Pancreas (tissue), 10 donors: ENCODE measurements around the gene HEPACAM. TPM values are rescaled to one million over a fixed set of nuclear protein-coding genes. Genes with fewer than 3 reads are reported as not detected.

Experiments
- ATAC-seq, 4 donors: fragments of 200-7000 bp; cut with Tn5 transposase; one replicate each; pipeline versions ENCODE4 v1.8.0 to v1.9.1; 2020; ENCODE audit warnings: mild to moderate bottlenecking in 4 of 4, moderate library complexity in 4 of 4
- DNase-seq, 6 donors: peaks; one replicate each; pipeline ENCODE4 v3.0.0-alpha.2; 2020
- FAIRE-seq: peaks from 2 replicates; lab custom pipeline; 2012; peaks lifted over from hg19 to GRCh38; lab: Jason Lieb, UNC
- H3K27ac ChIP-seq, 4 donors: fragments of 200-600 bp; sonication (generic); 1 replicate in 3 of 4; 2 replicates in 1 of 4; pipeline versions ENCODE4 v1.5.0 to v1.8.0; 2020
- H3K27me3 ChIP-seq, 4 donors: fragments of 200-600 bp; one replicate each; pipeline ENCODE4 v1.8.0; 2021
- H3K36me3 ChIP-seq, 3 donors: fragments of 200-600 bp; sonication (generic) in 1 of 3; one replicate each; pipeline versions ENCODE4 v1.5.0 to v1.8.0; 2020 to 2021
- H3K4me1 ChIP-seq, 3 donors: fragments of 200-600 bp; one replicate each; pipeline ENCODE4 v1.8.0; 2021
- H3K4me3 ChIP-seq, 4 donors: fragments of 200-600 bp; sonication (generic) in 2 of 4; one replicate each; pipeline versions ENCODE4 v1.5.0 to v1.8.0; 2020 to 2021
- H3K9me3 ChIP-seq, 4 donors: fragments of 200-600 bp; one replicate each; pipeline ENCODE4 v1.8.0; 2021
- WGBS, 2 donors: extraction: QIAGEN DNeasy Blood & Tissue Kit; methylation state at CpG; one replicate each; pipeline ENCODE4 v1.1.7; 2013; 5-methylcytosine and 5-hydroxymethylcytosine counted together
- intact Hi-C, 3 donors: fragments of 100-400 bp; cut with DNase I; formaldehyde crosslinking; loops; one replicate each; pipeline versions ENCODE4 v1.11.1 to v1.14.2; 2022
- polyA plus RNA-seq, 2 donors: library from polyadenylated mRNA; stranded (reverse); fragments of 200-250 nt; gene quantifications; one replicate each; pipeline ENCODE4 v1.2.3, GENCODE V29; 2013
- total RNA-seq, 6 donors: library from RNA; stranded (reverse); fragmentation: NEBNext Ultra II Directional in 4 of 6; extraction: Animal tissue kit (Norgen Biotek cat#: 25700) in 4 of 6; gene quantifications; one replicate each; pipeline versions ENCODE4 v1.2.1 to v1.2.4, GENCODE V29; 2021 to 2023
- TF ChIP-seq, protein P1 (sequence below), 4 donors: fragments of 200-600 bp; sonication (generic) in 3 of 4; IDR thresholded peaks; one replicate each; pipeline versions ENCODE4 v1.5.0 to v1.8.0; 2021; ENCODE audit warnings: antibody characterized with exemption in 4 of 4
- donor health status: healthy with polysubstance abuse.
- donor health status: DM: no; HTN: no; CAD: no; lungs with moderate emphysema.
- donor health status: DM: no; HTN: no; CAD: no.
- donor health status: control.
- donor health status: control.
- donor health status: Bipolar disorder and iron deficiency.
- donor health status: DM: yes; HTN: yes; CAD: no.
- donor health status: DM: no; HTN: no; CAD: no.
- donor health status: DM: no; HTN: no; CAD: no.
- donor health status: DM: yes; HTN: yes; CAD: no.

HEPACAM gene
- total and polyA plus RNA-seq, 8 donors = 0.03 to 0.38 (median 0.15) TPM; not detected in 2

DNA sequence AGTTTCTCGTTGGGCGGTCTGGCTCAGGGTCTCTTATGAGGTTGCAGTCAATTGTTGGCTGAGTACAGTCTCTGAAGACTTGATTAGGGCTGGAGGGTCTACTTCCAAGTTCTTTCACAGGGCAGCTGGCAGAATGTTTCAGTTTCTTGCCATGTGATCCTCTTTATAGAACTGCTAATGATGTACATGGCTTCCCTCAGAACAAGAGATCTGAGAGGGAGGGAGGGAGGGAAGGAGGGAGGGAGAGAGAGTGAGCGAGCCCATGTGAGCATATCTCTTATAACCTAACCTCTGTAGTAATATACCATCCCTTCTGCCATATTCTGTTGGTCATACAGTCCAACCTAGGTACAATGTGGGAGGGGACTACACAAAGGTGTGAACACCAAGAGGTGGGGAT, 15.5 kb upstream of the HEPACAM start:
- DNase-seq = no peak
- Histone ChIP-seq H3K36me3 (no peaks in the 10 kb centered on the region), H3K4me3 (no peak overlapping the region), H3K27ac (no peak overlapping the region), H3K9me3 (no peaks in the 10 kb centered on the region), H3K4me1 (no peaks in the 10 kb centered on the region), H3K27me3 (no peaks in the 10 kb centered on the region)
- intact Hi-C loops = loop anchor here in 1 of 3 donors (10.0 kb wide), 1 partner anchor 393 kb away; no protein-coding TSS in a partner anchor
- no peak for ATAC-seq
- WGBS, 2 donors = 60 to 77% methylated on average over 3 of the region's 3 CpGs
- FAIRE-seq = no peak
- TF ChIP-seq, protein P1, sequence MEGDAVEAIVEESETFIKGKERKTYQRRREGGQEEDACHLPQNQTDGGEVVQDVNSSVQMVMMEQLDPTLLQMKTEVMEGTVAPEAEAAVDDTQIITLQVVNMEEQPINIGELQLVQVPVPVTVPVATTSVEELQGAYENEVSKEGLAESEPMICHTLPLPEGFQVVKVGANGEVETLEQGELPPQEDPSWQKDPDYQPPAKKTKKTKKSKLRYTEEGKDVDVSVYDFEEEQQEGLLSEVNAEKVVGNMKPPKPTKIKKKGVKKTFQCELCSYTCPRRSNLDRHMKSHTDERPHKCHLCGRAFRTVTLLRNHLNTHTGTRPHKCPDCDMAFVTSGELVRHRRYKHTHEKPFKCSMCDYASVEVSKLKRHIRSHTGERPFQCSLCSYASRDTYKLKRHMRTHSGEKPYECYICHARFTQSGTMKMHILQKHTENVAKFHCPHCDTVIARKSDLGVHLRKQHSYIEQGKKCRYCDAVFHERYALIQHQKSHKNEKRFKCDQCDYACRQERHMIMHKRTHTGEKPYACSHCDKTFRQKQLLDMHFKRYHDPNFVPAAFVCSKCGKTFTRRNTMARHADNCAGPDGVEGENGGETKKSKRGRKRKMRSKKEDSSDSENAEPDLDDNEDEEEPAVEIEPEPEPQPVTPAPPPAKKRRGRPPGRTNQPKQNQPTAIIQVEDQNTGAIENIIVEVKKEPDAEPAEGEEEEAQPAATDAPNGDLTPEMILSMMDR (IDR thresholded peaks at IDR 0.05) = no peak

- H3K27me3 ChIP-seq = no peaks in the 10 kb centered on the region
- FAIRE-seq (no peak), DNase-seq (no peak), ATAC-seq (no peak)
- H3K36me3 ChIP-seq = no peaks in the 10 kb centered on the region
- H3K27ac ChIP-seq = no peak overlapping the region
- H3K4me1 ChIP-seq = no peaks in the 10 kb centered on the region
- TF ChIP-seq, protein P1 (IDR thresholded peaks at IDR 0.05) = no peak
- no peak overlapping the region for H3K4me3 ChIP-seq
- intact Hi-C loops = loop anchor here in 1 of 3 donors (10.0 kb wide), 1 partner anchor 394 kb away; no protein-coding TSS in a partner anchor
- H3K9me3 ChIP-seq = no peaks in the 10 kb centered on the region
These were observed 14.9 kb upstream of the HEPACAM start for GRCh38 chr11:124950601-124951330.

DNA sequence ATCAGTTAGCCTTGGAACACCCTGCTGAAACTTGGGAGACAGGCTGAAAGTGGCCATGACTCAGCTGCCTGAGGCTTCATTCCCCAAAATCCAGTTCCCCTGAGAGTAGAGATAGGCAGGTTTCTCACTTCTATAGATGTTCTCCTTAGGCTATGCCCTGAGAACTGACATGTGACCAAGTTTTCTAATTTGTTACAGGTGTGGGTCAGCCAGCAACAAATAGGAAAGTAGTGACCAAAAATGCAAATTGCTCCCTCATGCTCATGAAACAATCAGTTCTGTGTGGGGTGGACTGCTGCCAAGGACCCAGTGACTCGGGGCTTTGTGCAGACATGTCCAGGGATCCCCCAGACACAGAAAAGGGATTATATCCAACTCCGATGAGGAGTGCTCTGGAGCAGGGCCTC, 10.9 kb upstream of the HEPACAM start:
- intact Hi-C loops = no loop called here
- 48 to 64% methylated on average over 2 of the region's 2 CpGs for WGBS, 2 donors
- H3K27me3 ChIP-seq = no peaks in the 10 kb centered on the region
- ATAC-seq = no peak
- no peak overlapping the region for H3K27ac ChIP-seq
- TF ChIP-seq, protein P1 (IDR thresholded peaks at IDR 0.05) = no peak
- FAIRE-seq = no peak
- H3K4me3 ChIP-seq = no peak overlapping the region
- no peaks in the 10 kb centered on the region for H3K4me1 ChIP-seq
- H3K36me3 ChIP-seq = no peaks in the 10 kb centered on the region
- no peak for DNase-seq
- H3K9me3 ChIP-seq = no peaks in the 10 kb centered on the region

DNA sequence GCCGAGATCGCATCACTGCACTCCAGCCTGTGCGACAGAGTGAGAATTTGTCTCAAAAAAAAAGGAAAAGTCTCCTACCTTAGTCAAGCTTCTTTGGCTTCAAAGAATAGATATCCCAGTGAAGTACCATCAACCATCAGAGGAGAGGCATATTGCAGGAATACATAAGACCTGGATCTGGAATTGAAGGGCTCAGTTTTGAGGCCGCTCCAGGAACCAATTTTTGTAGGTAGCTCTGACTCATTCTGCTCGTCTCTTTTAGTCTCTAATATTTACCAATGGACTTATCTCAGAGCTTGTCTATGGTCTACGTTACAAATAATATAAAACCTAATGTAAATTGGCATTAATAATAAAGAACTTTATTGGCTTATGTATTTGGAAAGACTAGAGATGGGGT, 10.0 kb upstream of the HEPACAM start:
- intact Hi-C loops = no loop called here
- Histone ChIP-seq H3K4me1 (no peaks in the 10 kb centered on the region), H3K36me3 (no peaks in the 10 kb centered on the region), H3K9me3 (no peaks in the 10 kb centered on the region), H3K4me3 (no peak overlapping the region), H3K27ac (no peak overlapping the region), H3K27me3 (no peaks in the 10 kb centered on the region)
- ATAC-seq (no peak), DNase-seq (no peak), FAIRE-seq (no peak)
- WGBS, 2 donors = 54 to 62% methylated on average over 6 of the region's 6 CpGs
- TF ChIP-seq, protein P1 (IDR thresholded peaks at IDR 0.05) = no peak

DNA sequence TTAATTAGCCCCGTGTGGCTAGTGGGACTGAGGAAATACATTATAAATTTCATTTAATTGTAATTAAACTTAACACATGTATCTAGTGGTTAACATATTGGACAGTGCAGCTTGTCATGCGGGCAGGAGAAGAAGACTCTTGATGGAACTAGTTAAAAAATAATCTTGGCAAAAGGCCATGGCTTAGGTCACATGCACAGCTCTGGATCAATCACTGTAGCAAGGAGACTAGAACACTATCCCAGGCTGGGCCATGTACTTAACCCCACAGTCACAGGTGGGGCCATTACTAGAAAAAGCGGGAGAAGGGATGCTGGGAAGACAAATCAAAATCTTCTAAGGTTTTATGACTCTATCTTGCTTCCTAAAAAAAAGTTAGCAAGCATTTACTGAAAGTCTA, 8.7 kb upstream of the HEPACAM start:
- Histone ChIP-seq H3K36me3 (no peaks in the 10 kb centered on the region), H3K4me1 (no peaks in the 10 kb centered on the region), H3K27ac (no peak overlapping the region), H3K27me3 (no peaks in the 10 kb centered on the region), H3K4me3 (no peak overlapping the region), H3K9me3 (no peaks in the 10 kb centered on the region)
- FAIRE-seq = no peak
- TF ChIP-seq, protein P1 (IDR thresholded peaks at IDR 0.05) = no peak
- WGBS, 2 donors = 66 to 76% methylated on average over 3 of the region's 3 CpGs
- ATAC-seq = no peak
- intact Hi-C loops = no loop called here
- DNase-seq = no peak
